HG02970 (cell line): Measurements from ENCODE around the gene TNRC18.
"Not testable (repeated sequence)": the region's sequence is repeated elsewhere in the genome, so short reads cannot be mapped to it uniquely, and the experiment has no call there.

Experiments used
- ATAC-seq: cut with Tn5 transposase; IDR thresholded peaks from one replicate; pipeline ENCODE4 v1.9.1; 2021; ENCODE audit warnings: mild to moderate bottlenecking, moderate library complexity, moderate number of reproducible peaks; ENCODE audit not compliant: unreplicated experiment, low FRiP score

TNRC18 gene, protein sequence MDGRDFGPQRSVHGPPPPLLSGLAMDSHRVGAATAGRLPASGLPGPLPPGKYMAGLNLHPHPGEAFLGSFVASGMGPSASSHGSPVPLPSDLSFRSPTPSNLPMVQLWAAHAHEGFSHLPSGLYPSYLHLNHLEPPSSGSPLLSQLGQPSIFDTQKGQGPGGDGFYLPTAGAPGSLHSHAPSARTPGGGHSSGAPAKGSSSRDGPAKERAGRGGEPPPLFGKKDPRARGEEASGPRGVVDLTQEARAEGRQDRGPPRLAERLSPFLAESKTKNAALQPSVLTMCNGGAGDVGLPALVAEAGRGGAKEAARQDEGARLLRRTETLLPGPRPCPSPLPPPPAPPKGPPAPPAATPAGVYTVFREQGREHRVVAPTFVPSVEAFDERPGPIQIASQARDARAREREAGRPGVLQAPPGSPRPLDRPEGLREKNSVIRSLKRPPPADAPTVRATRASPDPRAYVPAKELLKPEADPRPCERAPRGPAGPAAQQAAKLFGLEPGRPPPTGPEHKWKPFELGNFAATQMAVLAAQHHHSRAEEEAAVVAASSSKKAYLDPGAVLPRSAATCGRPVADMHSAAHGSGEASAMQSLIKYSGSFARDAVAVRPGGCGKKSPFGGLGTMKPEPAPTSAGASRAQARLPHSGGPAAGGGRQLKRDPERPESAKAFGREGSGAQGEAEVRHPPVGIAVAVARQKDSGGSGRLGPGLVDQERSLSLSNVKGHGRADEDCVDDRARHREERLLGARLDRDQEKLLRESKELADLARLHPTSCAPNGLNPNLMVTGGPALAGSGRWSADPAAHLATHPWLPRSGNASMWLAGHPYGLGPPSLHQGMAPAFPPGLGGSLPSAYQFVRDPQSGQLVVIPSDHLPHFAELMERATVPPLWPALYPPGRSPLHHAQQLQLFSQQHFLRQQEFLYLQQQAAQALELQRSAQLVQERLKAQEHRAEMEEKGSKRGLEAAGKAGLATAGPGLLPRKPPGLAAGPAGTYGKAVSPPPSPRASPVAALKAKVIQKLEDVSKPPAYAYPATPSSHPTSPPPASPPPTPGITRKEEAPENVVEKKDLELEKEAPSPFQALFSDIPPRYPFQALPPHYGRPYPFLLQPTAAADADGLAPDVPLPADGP (N-terminal part only)

DNA sequence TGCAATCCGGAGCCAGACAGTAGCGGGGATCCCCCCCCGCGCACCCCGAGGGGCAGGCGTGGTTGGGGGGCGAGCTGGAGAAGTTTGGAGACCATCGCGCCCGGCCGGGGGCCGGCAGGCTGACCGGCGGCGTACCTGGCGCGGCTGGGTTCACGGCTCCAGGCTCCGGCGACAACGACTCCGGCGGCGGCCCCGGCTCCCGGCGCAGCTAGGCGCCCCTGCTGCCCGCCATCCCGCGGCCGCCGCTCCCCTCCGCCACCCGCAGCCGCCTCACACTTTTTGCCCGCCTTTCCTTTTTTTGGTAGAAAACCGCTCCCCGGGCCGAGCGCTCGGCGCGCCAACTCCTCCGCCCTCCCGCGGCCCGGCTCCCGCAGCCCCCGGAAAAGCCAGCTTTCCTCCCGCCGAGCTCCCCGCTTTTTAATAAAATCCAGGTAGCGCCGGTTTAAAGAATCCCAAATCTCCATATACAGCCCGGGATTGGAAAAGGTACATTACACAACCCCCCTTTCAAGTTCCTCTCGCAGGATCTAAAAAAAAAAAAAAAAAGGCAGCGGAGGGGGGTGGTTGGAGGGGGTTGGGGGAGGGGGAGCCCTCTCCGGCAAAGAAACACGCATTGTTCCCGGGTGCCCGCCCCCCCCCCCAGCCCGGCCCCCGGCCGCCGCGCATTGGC lies at the start of gene TNRC18:
Gene TNRC18 (minus strand): TSS at position 529 of the 670 bp plus-strand sequence. CDS start 2,588 bp downstream, outside the sequence.
- ATAC-seq = no peak

DNA sequence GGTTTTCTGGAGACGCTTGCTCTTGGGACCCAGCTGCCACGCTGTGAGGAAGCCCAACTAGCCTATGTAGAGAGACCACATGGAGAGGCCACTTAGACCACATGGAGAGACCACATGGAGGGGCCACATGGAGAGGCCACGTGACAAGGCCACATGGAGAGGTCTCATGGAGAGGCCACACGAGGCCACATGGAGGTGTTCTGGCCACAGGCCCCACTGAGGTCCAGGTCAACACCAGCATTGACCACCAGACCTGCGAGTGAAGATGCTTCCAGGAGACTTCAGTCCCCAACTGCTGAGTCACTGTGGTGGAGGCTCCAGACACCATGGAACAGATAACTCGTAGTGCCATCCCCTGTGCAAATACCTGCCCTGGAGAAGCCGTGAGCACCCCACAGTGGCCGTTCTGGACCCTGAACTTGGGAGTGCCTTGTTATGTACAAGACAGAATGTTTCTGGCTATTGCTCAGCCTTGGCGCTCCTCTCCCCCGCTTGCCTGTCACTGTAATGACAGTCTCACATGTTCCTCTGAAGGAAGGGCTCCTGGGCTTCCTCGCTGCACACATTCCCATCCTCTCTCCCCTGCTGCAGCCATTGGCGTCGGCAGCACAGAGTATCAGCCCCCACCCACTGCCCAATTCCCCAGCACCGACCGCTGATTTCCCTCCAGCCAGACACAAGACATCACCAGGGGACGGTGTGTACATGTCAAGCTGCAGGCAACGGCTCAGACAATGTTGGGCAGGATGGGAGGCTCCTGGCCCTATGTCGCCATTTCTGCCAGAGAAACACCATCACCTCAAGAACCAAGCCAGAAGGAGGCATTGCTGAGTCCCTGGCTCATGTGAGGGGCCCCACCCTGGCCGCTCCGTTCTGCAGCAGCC lies 49.0 kb upstream of the TNRC18 start:
- ATAC-seq = no peak

DNA sequence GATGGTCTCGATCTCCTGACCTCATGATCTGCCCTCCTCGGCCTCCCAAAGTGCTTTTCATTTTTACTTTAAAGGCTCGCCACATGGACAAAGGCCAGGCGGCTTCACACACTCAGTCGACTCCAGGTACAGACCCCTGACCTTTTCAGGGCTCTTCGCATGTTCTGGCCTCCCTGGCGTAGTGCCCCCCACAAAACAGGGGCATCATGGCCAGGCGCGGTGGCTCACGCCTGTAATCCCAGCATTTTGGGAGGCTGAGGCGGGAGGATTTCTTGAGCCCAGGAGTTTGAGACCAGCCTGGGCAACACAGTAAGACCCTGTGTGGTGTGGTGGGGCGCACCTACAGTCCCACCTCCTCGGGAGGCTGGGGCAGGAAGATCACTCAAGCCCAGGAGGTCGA lies 48.0 kb upstream of the TNRC18 start:
- ATAC-seq = not testable (repeated sequence)

DNA sequence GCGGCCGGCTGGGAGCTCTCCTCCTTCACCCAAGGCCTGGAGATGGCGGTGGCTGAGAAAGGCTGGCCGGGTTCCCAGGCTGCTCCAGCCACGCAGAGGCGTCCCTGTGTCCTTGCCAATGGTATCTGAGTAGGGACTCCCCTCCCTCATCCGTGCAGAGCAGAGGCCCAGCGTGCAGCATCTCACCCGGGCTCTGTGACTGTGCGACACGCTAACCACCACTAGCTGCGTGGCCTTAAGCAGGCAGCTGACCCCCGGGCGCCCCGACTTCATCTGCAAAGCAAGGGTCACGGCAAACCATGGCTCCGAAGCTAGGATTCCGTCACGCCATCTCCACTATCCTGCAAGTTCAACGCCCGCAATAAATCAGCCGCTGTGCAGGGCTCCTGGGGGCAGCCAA lies 47.2 kb upstream of the TNRC18 start:
- ATAC-seq = no peak

DNA sequence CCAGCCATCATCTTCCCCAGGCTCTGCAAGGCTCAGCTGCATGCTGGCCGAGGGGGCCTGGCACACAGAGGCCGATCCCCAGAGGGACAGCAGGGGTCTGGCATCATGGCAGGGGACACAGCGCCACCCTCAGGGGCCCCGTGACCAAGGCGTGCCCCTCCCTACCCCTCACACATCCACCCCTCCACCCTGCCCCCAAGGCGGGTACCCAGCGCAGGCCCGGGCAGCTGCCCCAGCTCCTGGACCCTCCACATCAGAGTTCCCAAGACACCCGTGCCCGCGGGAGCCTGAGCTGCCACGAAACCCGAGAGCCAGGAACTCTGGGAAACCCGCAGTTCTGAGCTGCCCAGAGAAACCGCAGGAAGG lies 46.5 kb upstream of the TNRC18 start:
- no peak for ATAC-seq

DNA sequence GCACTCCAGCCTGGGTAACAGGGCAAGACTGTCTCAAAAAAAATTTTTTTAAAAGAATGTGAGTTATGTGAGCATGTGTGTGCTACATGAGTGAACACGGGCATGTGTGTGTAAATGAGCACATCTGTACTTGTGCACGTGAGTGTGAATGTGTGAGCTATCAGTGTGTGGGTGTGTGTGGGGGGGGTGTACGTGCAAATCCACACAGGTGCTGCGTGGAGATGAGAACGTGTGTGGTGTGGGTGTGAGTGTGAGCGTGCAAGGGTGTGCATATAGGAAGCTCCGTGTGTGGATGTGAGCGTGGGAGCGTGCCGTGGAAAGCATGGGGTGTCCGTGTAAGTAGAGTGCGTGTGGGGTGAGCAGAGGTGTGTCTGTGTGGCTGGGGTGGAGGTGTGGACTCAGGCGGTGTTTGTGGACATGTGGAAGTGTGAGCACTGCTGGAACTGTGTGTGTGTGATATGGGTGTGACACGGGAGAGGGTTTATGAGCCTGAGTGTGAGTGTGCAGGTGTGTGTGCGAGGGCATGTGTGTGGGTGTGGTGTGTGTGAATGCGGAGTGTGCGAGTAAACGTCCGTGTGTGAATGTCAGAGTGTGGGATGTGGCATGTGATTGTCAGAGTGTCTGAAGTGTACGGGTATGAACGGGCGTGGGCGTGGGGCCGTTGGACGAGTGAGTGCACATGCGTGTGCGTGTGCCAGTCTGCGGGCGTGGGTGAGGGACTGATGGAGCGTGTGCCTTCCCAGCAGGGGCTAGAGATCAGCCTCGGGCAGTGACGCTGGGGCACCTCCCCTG lies 45.9 kb upstream of the TNRC18 start:
- no peak for ATAC-seq

DNA sequence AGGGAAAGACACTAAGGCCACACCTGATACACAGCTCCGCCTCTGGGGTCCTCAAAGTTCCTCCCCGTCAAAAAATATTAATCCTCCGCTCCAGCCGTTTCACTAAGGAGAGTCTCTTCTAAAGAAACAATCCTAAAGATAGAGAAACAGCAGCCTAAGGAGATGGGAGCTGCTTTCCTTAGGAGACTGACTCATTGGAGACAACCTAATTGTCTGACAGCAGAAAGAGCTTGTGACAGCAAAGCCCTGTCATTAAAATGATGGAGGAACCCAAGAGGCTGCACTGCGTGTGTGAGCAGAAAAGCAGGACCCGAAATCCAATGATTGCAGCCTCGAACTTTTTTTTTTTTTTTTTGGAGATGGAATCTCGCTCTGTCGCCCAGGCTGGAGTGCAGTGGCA lies 44.0 kb upstream of the TNRC18 start:
- ATAC-seq = no peak

DNA sequence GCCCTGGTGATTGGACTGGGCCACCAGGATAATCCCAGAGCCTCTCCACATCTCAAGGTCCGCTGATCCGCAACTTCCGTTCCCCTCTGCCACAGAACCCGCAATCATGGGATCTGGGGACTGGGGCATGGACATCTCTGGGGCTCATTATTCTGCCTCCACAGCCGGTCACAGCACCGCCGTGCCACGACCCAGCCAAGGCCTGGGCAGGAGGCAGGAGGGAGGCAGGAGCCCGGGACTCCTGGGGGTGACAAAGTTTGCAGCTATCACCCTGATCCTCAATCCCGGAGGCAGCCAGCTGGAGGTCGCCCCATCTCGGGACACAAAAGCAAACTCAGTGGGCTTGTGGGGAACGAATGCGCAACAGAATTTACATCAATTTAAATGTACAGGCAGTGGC lies 42.9 kb upstream of the TNRC18 start:
- no peak for ATAC-seq

DNA sequence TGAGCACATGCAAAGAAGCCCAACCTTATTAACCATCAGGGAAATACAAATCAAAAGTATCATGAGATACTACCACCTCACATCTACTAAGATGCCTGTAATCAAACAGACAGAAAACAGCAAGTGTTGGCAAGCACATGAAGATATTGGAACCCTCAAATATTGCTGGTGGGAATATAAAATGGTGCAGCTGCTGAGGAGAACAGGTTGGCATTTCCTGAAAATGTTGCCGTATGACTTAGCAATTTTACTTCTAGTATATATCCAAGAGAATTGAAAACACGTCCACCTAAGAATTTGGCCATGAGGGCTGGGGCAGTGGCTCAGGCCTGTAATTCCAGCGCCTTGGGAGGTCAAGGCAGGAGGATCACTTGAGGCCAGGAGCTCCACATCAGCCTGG lies 39.4 kb upstream of the TNRC18 start:
- ATAC-seq = no peak

DNA sequence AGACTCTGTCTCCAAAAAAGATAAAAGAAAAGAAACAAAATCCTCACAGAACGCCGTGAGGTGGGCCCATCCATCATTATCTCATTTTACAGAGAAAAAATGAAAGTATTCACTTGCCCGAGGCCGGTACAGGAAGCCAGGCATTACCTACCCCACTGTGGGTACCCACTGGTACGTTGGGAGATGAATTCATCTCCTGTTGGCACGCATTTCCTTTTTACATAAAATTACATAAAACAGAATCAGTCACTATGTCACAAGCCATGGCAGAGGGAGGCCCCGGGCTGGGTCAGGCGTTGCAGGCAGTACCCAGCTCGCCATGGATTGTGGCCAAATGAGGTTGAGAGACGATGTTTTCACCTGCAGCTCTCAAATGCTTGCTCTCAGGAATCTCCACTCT lies 38.6 kb upstream of the TNRC18 start:
- no peak for ATAC-seq

DNA sequence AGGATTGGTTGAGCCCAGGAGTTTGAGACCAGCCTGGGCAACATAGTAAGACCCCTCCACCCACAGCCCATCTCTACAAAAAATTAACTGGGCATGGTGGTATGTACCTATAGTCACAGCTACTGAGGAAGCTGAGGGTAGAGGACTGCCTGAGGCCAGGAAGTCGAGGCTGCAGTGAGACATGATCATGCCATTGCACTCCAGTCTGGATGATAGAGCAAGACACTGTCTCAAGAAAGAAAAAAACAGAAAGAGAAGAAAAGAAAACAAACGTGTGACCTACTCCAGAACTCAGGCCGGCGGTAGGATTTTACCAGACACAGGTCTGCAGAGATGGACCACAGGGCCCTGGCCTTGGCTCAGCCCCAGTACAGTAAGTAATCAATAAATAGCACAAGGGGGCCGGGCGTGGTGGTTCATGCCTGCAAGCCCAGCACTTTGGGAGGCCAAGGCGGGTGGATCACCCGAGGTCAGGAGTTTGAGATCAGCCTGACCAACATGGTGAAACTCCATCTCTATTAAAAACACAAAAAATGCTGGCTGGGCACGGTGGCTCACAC lies 35.4 kb upstream of the TNRC18 start:
- ATAC-seq = no peak

DNA sequence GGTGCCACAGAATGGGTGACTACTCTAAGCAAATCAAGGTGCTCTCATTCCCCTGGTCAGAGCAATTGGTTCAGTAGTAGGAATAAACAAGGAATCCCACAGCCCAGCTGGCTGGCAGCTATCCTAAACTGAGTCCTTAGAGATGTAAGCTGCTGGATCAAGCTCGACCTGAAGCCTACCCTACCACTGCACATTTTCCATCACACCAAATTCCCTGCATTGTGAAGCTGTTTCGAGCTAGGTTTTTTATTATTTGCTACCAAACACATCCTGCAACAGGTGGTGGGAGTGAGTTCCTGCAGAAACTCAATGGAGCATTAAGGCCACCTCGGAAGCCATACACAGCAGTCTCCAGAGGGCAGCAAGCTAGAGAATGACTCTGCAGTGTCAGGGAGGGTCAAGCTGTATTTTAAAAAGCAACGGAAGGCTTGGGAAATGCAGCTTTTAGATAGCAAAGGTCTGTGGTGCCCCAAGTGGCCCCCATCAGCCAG lies 33.7 kb upstream of the TNRC18 start:
- ATAC-seq = no peak

DNA sequence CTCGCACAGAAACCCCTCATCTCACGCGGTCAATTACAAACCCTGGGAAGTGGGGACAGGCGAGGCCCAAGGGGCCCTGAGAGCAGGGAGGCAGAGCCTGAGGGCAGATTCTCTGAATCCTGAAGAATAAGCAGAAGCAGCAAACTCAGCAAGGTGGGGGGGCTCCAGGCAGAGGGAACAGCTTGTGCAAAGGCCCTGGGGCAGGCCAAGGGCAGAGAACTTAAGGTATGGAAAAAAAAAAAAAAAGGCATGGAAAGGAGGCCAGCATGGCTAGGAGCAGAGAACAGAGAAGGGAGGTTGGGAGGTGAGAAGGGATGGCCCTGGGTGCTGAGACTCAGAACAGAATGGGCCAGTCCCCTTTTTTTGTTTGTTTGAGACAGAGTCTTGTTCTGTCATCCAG lies 32.8 kb upstream of the TNRC18 start:
- no peak for ATAC-seq

DNA sequence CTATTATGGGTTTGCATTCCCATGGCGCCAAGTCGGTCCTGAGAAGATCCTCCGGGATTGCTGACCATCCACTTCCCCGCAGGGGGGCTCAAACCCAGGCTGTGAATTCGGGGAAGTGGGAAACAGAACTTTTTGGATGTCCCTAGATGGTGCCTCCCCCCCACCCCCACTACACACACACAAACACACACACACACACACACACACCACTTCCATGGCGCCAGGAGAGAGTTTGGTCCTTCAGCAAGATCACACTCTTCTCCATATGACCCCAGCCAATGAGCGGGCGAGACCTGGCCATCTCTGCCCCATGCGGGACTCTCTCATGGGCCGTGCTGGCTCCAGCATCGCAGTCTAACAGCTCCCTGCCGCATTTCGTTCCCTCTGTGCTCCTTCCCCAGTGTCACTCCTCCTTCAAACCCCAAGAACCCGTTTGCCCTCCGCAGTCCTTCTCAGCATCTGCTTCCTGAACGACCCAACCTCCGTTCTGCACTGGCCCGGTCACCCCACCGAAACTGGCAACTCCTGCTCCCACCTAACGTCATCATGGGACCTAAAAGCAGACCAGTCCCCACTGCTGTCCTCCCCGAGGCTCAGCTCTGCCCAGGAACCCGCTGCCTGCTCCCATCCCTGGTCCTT lies 32.1 kb upstream of the TNRC18 start:
- no peak for ATAC-seq

DNA sequence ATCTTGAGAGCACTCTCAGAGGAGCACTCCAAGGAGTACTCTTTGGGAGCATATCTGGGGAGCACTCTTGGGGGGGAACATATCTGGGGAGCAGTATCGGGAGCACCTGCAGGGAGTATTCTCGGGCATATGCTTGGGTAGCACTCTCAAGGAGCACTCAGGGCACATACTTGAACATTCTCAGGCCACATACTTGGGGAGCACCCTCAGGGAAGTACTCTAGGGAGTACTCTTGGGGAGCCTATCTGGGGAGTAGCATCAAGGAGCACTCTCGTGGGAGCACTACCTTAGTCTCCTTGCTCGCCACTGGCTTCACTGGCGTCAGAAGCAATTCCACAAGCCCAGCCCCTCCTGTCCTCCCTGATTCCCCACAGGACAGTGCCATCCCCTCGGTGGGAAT lies 31.5 kb upstream of the TNRC18 start:
- ATAC-seq = no peak

DNA sequence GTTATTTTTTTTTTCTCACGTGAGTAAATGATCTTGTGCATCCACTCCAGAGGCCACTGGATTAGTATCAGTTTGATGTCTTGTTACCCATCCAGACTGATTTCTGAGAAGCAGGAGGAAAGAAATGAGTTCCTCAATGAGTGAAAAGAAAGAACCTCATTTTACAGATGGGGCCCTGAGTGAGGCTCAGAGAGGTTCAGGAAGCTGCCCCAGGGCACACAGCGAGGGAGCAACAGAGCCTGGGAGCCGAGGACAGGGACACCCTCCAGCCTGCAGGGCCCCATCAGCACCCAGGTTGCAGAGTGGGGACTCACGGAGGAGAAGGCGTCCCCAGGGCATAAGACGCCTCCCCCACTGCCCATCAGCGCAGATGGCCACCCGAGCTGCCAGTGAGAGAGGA lies 30.9 kb upstream of the TNRC18 start:
- no peak for ATAC-seq

DNA sequence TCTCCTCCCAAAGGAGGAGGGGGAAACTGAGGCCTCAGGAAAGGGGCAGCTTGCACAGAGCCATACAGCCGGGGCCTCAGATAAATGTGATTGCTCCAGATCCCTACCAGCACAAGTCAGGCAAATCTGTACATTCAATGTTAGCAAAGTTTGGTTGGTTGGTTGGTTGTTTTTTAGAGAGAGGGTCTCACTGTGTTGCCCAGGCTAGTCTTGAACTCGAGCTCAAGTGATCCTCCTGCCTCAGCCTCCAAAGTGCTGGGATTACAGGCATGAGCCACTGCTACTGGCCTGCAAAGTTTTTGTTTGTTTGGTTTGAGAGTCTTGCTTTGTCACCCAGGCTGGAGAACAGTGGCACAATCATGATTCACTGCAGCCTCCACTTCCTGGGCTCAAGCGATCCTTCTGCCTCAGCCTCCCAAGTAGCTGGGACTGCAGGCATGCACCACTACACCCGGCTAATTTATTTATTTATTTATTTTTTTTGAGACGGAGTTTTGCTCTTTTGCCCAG lies 30.0 kb upstream of the TNRC18 start:
- no peak for ATAC-seq
